Stimulated activated CD4-positive, alpha-beta T cell treated with anti-CD3 and anti-CD28 coated beads, Interleukin-1b, Interleukin-23, amount 100 ng/mL, for 48 hours (primary cell): ENCODE measurements around the gene RIMS3.
"Not testable (repeated sequence)": the region's sequence is repeated elsewhere in the genome, so short reads cannot be mapped to it uniquely, and the experiment has no call there.

Experiments
- DNase-seq: peaks from one replicate; pipeline ENCODE4 v3.0.0-alpha.2; 2020

Gene RIMS3

GRCh38 chr1:40588586-40588985 is 76.9 kb downstream of the RIMS3 start:
- DNase-seq = no peak

GRCh38 chr1:40583980-40584379 is 81.5 kb downstream of the RIMS3 start:
- no peak for DNase-seq

DNA sequence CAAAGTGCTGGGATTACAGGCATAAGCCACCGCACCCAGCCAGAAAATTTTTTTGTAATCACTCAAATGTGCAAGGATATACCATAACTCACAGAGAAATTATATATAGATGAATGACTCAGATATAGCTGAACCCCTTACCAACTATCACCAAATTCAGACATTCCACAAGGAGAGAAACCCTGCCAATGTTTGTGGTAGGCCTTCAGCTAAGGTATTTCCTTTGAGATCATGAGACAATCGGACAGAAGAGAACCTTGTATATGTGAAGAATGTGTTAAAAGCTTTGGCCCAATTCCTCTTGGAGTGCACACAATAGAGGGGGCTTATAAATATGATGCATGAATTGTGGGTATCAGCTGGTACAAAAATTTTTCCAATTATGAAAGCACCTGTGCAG is 83.4 kb downstream of the RIMS3 start:
- no peak for DNase-seq

GRCh38 chr1:40575336-40575735 is 90.1 kb downstream of the RIMS3 start:
- DNase-seq = no peak

- DNase-seq = not testable (repeated sequence)
These were observed 90.7 kb downstream of the RIMS3 start for GRCh38 chr1:40574805-40575204.
